T-helper 22 cell (primary cell): ENCODE measurements around the gene FGGY.
"Not testable (repeated sequence)": the region's sequence is repeated elsewhere in the genome, so short reads cannot be mapped to it uniquely, and the experiment has no call there.

Experiments
- DNase-seq: peaks from one replicate; pipeline ENCODE4 v3.0.0-alpha.2; 2020; ENCODE audit warnings: low read depth

FGGY gene

DNA sequence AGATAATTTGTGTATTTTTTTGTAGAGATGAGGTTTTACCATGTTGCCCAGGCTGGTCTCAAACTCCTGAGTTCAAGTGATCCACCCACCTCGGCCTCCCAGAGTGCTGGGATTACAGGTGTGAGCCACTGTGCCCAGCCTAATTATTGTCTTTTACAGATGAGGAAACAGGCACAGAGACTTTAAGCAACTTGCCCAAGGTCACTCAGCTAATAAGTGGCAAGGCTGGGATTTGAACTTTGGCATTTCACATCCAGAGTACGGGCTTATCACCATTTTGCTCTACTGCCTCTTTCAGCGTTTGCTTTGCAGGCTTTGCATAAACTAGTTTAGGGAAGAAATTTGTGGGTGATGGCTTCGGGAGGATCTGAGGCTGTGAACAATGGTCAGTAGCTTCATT is 57.3 kb downstream of the FGGY start:
- DNase-seq = not testable (repeated sequence)

DNA sequence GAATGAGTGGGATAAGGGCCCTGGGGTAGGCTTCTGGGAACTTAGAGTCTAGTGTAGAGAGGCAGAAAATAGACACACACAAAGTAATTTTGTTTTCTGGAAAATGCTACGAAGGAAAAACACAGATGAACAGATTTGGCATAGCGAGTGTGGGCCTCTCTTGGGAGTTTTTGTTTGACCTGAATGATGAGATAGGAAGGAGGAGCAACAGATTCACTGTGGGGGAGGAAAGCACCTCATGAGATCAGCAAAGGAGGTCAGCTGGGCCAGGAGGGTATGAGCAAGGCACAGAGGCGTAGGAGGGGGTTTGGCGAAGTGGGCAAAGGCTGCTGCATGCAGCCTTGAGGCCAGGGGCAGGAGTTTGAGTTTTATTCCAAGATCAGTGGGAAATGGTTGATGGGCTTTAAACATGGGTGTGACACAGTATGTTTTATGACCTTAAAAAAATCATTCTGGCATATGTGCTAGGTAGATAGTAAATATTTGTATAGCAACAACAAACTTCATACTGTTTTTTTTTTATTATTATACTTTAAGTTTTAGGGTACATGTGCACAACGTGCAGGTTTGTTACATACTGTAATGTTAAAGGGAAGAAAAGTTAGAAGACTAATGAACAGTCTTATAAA is 57.9 kb downstream of the FGGY start:
- DNase-seq = no peak

DNA sequence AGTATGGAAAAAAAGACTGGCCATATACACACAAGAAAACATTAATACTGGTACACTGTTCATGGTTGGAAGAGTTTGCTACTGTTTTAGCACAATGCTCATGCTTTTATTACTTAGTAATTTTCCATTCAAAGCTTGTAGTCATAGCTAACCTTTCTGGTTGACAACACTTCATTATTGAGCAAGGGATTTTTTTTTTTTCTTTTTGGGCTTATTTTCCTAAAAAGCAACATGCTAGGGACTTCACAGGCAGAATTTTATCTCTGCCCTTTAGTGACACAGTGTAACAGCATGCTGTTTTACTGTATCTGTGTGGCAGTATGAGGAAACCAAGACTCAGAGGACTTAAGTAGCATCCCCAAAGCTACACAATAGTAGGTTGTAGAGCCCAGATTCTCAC is 58.5 kb downstream of the FGGY start:
- no peak for DNase-seq

GRCh38 chr1:59356627-59357026 is 59.7 kb downstream of the FGGY start:
- no peak for DNase-seq

DNA sequence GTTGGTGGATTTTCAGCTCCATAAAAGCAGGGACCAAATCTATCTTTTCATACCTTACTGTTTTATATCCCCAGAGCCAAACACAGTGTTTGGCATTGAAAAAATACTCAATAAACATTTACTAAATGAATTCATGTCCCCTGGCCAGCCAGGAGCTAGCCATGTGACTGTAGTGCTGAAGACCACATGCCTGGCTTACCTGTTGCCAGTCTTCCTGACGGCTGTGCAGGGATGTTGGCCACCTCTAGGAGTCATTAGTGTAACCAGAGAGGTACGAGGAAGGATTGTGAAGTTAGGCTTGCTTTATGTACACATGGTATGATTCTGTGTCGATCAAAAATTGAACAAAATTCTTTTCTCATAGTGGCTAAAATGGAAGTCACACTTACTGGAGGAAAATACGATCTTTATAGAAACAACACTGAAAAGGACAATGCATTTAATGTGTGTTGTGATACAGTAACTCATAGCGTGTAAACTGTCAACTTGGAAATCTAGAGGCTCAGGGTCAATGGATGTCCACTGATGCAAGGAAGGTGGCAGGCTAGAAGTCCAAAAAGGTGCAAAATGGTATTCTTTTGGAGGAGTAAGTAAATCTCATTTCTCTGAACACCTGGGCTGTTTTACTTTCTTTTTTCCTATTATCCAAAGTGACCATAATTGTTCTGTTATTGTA is 60.9 kb downstream of the FGGY start:
- no peak for DNase-seq

DNA sequence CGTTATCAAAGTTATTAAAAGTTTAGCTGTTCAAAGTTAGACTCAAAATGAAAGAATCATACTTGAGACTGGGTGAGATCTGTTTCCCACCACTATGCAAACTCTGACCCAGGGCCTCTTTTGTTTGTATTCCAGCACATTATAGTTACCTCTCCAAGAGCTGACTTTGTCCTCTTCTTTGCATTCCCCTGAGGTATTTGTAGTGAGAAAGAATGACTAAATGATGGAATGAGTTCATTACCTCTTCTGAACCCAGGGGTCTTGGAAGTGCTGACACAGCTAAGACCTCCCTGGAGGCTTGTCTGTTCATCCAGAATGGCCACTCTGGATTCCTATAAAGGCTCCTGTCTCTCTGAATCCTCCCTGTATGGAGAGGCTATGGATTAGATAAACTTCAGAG is 62.4 kb downstream of the FGGY start:
- DNase-seq = no peak

GRCh38 chr1:59360170-59360569 is 63.3 kb downstream of the FGGY start:
- DNase-seq = no peak

DNA sequence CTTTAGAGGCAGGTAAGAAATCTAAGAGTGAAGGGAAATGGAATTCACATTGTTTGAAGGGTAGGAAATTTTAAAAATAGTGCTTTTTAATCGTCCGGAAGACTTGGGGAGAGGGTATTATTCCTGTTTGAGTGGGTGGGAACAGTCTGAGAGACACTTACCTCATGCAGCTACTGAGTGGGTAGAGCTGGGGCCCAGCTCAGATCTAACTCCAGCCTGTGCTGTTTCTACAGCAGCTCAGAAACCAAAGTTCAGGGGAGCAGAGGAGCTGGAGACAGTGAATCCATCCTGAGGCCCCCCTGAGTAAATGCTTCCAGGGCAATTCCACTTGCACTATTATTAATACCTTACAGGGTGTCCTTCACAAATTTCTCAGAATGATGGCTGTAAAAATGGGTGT is 63.8 kb downstream of the FGGY start:
- no peak for DNase-seq

DNA sequence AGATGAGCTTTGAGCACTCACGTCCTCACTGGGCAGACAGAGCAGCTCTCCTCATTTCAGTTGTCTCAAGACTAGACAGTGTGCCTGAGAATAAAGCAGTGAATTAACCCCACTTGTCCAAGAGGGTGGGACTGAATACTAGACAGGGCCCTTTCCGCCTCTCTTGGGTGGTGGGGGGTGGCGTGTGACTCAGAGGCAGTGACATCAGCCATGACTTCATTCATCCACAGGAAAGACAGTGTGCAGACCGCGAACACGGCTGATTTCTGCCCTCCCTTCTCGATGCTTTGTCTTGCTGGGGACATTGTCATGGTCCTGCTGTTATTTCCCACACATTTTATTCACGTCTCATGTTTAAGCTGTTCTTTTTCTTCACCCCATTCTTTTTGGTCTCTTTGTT is 64.9 kb downstream of the FGGY start:
- no peak for DNase-seq

DNA sequence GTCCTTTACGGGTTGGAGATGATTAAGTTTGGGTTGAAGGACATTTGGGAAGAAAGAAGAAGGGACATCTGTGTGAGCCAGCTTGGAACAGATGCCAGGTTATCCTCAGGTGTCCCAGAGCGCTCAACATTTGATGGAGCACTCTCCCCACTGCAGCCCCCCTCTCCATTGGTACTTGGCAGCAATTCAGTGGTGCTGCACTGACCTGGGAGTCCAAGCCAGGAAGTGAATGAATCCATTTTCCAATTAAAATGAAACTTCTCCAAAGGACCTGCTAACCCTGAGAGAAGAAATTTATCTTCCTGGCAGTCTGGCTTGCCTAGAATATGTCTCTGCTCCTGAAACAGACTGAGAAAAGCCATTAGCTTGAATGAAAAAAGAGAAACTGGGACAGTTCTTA is 67.1 kb downstream of the FGGY start:
- DNase-seq = no peak

DNA sequence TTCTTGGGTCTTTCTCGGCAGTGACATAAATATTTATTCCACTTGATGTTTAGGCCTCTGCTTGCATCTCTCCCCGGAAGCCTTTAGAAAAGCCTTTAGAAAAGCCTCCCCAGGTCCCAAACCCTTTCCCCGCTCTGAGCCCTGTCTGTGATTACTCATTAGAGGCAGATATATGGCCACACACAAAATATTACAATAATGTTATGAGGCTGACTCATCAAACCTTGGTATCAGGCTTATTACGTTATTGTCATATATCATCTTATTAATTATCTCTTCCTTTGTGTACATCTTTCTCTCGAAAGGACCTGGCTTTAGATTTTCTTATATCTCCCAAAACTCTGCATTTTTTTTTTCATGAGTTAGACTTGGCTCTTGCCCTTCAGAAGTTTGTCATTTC is 69.5 kb downstream of the FGGY start:
- no peak for DNase-seq

DNA sequence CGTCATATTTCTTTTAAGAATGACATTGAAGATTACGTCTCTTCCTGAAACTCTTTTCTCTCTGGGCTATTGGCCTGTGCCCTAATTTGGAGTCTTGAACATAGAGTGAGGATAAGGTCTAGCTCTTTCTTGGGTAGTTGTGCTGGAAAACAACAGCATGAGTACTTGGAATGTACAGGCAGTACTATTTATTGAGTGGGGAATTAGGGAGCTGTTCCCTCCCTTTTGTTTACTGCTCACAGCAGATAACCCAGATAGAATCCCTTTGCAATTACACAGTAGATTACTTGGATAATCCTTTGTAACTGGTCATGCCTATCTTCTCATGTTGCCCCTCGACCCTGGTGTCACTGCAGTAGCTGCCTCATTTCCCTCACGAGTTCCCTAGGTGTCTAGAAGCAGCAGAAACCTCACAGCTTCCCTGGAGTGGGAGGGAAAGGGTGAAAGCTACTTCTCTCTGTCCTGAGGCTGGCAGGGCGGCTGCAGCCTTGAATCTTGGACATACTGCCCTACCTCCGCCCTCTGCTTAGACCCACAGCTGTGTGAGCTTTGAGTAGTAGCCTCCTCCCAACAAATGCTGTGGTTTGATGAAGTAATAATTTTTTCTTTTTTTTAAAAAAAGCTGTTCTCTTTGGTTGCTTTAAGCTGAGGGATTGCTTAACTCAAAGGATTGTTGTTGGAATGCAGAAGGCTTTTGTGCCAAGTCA is 70.6 kb downstream of the FGGY start:
- no peak for DNase-seq

DNA sequence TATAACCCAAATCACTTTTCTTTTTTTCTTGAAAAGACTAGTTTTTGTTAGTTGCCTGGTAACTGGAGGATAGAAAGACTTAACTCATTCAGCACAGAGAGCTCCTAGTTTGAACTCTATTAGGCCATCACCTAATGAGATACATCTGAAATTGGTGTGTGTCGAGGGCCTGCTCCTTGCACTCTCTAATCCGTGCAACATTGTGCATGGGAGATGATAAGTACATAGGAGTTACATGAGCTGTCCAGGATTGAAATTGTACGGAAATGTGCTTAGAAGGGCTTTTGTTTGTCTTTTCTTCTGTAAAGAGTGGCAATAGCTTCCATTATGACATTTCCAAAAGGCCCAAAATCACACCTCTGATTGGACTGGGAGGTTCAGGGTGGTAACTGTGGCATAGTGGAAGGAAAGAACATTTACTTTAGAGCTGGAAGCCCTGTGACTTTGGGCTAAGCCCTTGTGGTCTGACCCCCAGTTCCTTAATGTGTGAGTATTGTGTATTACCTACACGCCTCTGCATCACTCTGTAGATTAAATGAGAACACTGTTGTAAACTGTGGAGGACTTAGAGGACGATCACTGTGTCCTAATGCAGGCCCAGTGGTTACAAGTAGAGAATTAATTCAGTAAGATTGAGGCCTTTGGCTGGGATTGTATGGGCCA is 71.2 kb downstream of the FGGY start:
- DNase-seq = no peak

DNA sequence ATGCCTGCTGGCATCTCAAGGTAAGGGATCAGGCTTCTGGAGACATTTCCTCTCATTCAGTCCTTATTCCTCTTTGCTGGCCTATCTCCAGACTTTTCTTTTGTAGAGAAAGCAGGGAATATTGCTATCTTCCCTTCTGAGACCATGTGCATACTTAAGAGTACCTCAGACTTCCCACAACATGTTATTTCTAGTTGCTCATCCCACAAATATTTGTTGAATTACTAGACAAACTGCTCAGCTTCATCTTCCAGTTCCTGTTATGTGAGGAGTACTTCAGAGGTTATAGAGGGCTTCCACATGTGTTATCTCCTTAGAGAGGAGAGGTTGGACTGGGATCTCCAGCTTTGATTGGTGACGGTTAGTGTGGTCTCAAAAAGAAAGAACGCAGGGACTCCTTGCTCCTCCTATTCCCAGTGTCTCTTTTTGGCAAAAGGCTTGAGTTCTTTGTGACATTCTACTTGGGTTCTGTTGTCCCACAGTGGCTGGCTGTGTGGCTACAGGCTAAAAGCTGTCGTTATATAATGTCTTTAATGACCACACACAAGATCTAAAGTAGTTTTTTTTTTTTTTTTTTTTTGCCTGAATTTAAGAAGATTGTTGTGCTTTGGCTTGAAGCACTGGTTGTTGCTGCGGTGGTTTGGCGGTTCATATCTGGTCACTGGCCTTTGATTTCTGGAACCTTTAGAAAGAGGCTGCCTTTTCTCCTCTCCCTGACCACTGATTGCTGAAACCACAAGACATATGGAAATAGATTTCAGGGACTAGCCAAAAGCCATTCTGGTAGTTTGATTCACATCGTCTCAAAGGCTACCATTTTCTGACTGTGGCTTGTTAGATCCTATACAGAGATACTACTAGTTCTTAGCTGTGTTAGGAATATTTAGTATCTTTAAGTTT is 78.7 kb downstream of the FGGY start:
- no peak for DNase-seq

DNA sequence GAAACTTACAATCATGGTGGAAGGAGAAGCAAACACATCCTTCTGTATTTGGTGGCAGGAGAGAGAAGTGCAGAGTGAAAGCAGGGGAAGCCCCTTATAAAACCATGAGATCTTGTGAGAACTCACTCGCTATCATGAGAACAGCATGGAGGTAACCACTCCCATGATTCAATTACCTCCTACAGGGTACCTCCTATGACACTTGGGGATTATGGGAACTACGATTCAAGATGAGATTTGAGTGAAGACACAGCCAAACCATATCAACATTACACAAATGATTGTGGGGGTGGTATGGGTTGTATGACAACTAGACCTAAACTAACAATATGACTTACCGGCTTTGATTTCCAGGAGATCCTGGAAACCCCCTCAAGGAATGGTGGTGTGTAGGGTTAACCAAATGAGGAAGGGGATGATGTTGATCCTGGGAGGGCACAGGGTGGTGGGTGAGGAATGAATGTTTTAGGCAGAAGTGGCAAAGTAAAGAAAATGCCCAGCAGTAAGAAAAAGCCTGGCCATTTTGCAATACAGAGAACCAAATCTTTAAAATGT is 80.5 kb downstream of the FGGY start:
- no peak for DNase-seq

- DNase-seq = no peak
Measured at GRCh38 chr1:59378621-59379370, 81.9 kb downstream of the FGGY start.

DNA sequence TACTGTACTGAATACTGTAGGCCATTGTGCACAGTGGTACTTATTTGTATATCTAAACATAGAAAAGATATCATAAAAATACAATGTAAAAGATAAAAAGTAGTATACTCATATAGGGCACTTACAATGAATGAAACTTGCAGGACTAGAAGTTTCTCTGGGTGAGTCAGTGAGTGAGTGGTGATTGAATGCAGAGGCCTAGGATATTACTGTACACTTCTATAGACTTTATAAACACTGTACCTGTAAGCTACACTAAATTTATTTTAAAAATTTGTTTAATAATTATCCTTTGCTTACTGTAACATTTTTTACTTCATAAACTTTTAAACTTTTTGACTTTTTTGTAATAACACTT is 82.5 kb downstream of the FGGY start:
- no peak for DNase-seq

DNA sequence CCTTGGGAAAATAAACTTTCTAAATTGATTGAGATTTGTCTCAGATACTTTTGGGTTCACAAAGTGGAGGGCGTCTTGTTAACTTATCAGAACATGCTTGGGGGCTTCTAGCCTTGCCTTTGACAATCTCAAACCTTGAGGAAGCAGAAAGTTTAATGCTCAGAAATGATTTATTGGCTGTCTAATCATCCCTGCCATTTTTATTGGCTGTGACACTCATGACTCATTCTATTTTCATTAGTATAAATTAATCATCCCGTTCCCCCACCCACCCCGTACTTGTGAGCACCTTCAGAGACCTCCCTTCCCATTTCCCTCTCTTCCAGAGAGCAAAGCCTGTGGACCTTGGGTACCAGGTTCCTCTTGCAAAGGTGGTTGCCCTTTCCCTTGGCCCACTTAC is 87.1 kb downstream of the FGGY start:
- no peak for DNase-seq

DNA sequence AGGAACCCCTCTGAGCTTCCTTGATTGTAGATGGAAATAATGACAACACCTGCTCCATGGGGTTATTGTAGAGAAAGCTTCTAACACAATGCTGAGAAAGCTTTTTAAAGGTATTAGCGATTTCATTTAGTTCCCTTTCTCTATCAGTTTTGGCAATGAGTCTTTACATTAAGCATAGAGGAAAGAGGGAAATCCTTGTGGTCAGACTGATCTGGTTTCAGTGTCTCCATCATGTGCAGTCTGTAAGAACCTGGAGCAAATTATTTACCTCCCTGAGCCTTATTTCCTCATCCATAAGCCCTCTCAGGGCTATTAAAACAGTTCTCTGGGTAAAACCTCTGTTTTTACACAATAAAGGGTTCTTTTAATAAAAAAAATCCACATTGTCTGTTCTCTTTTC is 87.5 kb downstream of the FGGY start:
- no peak for DNase-seq

GRCh38 chr1:59388191-59388590 is 91.3 kb downstream of the FGGY start:
- DNase-seq = no peak

DNA sequence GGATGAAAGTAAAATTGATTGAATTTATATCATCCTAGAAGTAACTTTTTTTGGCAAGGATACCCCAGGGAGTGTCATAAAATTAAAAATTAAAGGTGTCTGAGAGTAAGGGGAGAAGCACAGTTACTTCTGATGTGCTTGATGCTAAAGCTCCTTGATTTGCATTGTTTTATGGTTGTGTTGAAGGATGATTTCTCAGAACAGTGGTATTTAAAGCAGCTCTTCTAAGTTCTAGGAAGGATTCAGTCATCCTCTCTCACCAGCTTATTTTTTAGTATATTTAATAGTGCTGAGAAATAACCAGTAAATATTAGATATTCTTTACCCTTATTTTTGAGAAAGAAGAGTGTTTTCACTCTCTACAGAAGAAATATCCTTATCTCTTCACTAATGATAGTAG is 93.0 kb downstream of the FGGY start:
- no peak for DNase-seq
